ENCODE results near the gene TMEM202.
"Not testable (repeated sequence)": the region's sequence is repeated elsewhere in the genome, so short reads cannot be mapped to it uniquely, and the experiment has no call there.

TMEM202 gene

GRCh38 chr15:72389231-72389630 is 8.9 kb upstream of the TMEM202 start:
- DNase-seq (ENCODE audit: low spot score) = no peak
- no peak for TF ChIP-seq CTCF (IDR thresholded peaks at IDR 0.05; ENCODE audit: extremely low read depth, insufficient read depth, missing control alignments)
- in situ Hi-C loops (cut with MboI; ENCODE audit: low pct_unique_long_range_greater_than_20kb, low sequenced_read_pairs, unreplicated experiment) = no loop called here

GRCh38 chr15:72396331-72396730 is 1.8 kb upstream of the TMEM202 start:
- in situ Hi-C loops (cut with MboI; ENCODE audit: low pct_unique_long_range_greater_than_20kb, low sequenced_read_pairs, unreplicated experiment); DNase-seq (ENCODE audit: low spot score): not testable (repeated sequence)

- TF ChIP-seq CTCF (IDR thresholded peaks at IDR 0.05; ENCODE audit: extremely low read depth, insufficient read depth, missing control alignments) = no peak
- no peak for DNase-seq (ENCODE audit: low spot score)
- in situ Hi-C loops (cut with MboI; ENCODE audit: low pct_unique_long_range_greater_than_20kb, low sequenced_read_pairs, unreplicated experiment) = no loop called here
These were observed 543 bp downstream of the TMEM202 start for GRCh38 chr15:72398648-72399047.

- TF ChIP-seq CTCF (IDR thresholded peaks at IDR 0.05; ENCODE audit: extremely low read depth, insufficient read depth, missing control alignments) = no peak
- in situ Hi-C loops (cut with MboI; ENCODE audit: low pct_unique_long_range_greater_than_20kb, low sequenced_read_pairs, unreplicated experiment) = no loop called here
These were observed 4.6 kb downstream of the TMEM202 start for GRCh38 chr15:72402726-72403125.

GRCh38 chr15:72404356-72404755 is 6.3 kb downstream of the TMEM202 start:
- TF ChIP-seq CTCF (IDR thresholded peaks at IDR 0.05; ENCODE audit: extremely low read depth, insufficient read depth, missing control alignments) = no peak
- in situ Hi-C loops (cut with MboI; ENCODE audit: low pct_unique_long_range_greater_than_20kb, low sequenced_read_pairs, unreplicated experiment) = no loop called here
- no peak for DNase-seq (ENCODE audit: low spot score)

More at GRCh38 chr15:72402726-72403125, 4.6 kb downstream of the TMEM202 start:
- no peak for DNase-seq (ENCODE audit: low spot score)

GRCh38 chr15:72404841-72405240 is 6.7 kb downstream of the TMEM202 start:
- no peak for TF ChIP-seq CTCF (IDR thresholded peaks at IDR 0.05; ENCODE audit: extremely low read depth, insufficient read depth, missing control alignments)
- in situ Hi-C loops (cut with MboI; ENCODE audit: low pct_unique_long_range_greater_than_20kb, low sequenced_read_pairs, unreplicated experiment) = no loop called here

GRCh38 chr15:72406936-72407335 is 8.8 kb downstream of the TMEM202 start:
- no peak for DNase-seq (ENCODE audit: low spot score)
- no peak for TF ChIP-seq CTCF (IDR thresholded peaks at IDR 0.05; ENCODE audit: extremely low read depth, insufficient read depth, missing control alignments)
- in situ Hi-C loops (cut with MboI; ENCODE audit: low pct_unique_long_range_greater_than_20kb, low sequenced_read_pairs, unreplicated experiment) = no loop called here

More at GRCh38 chr15:72404841-72405240, 6.7 kb downstream of the TMEM202 start:
- no peak for DNase-seq (ENCODE audit: low spot score)

Data from GM13977 (cell line).